ENCODE measurements around the gene STX19.

Gene STX19

GRCh38 chr3:93973131-93974126 lies 55.0 kb downstream of the STX19 start, which contains the start of gene PROS1 (continued):
- TF ChIP-seq ZNF629 (tag by site-specific recombination; IDR thresholded peaks at IDR 0.05) = no peak; the same call in 1 of the 2 replicates
- TF ChIP-seq ZNF23 (tag by site-specific recombination; IDR thresholded peaks at IDR 0.05; ENCODE audit: borderline replicate concordance) = no peak
- no peak for TF ChIP-seq ZXDB (tag by site-specific recombination; IDR thresholded peaks at IDR 0.05)
- no peak for TF ChIP-seq ZNF416 (tag by site-specific recombination; IDR thresholded peaks at IDR 0.05)
- no peak for TF ChIP-seq ZNF426 (tag by site-specific recombination; IDR thresholded peaks at IDR 0.05)
- no peak for TF ChIP-seq ZNF146 (tag by site-specific recombination; IDR thresholded peaks at IDR 0.05)
- TF ChIP-seq MEIS1 (CRISPR knock-in tag; IDR thresholded peaks at IDR 0.05; ENCODE audit: borderline replicate concordance) = no peak
- no peak for TF ChIP-seq ZNF202 (tag by site-specific recombination; IDR thresholded peaks at IDR 0.05; ENCODE audit: borderline replicate concordance)
- TF ChIP-seq ZNF350 (tag by site-specific recombination; IDR thresholded peaks at IDR 0.05) = no peak
- TF ChIP-seq BCL6B (tag by site-specific recombination; IDR thresholded peaks at IDR 0.05) = no peak
- no peak for TF ChIP-seq ZNF837 (tag by site-specific recombination; IDR thresholded peaks at IDR 0.05)
- no peak for TF ChIP-seq RBAK (tag by site-specific recombination; IDR thresholded peaks at IDR 0.05)
- no peak for TF ChIP-seq ZNF292 (tag by site-specific recombination; IDR thresholded peaks at IDR 0.05; ENCODE audit: borderline replicate concordance, low read depth)
- TF ChIP-seq OVOL3 (tag by site-specific recombination; IDR thresholded peaks at IDR 0.05) = no peak
- TF ChIP-seq SP3 (tag by site-specific recombination; IDR thresholded peaks at IDR 0.05) = no peak
- TF ChIP-seq ZNF138 (tag by site-specific recombination; IDR thresholded peaks at IDR 0.05; ENCODE audit: borderline replicate concordance) = no peak
- no peak for TF ChIP-seq ZNF677 (tag by site-specific recombination; IDR thresholded peaks at IDR 0.05)
- peak; percentile 82 for TF ChIP-seq IKZF3 (tag by site-specific recombination; IDR thresholded peaks at IDR 0.05)
- TF ChIP-seq FEZF1 (tag by site-specific recombination; IDR thresholded peaks at IDR 0.05) = no peak
- TF ChIP-seq ZFHX2 (tag by site-specific recombination; conservative IDR thresholded peaks at IDR 0.05) = peak; percentile 36; the same call in 1 of the 2 replicates
- TF ChIP-seq ZNF510 (tag by site-specific recombination; IDR thresholded peaks at IDR 0.05; ENCODE audit: insufficient replicate concordance) = no peak
- TF ChIP-seq TCF7L2 (IDR thresholded peaks at IDR 0.05; ENCODE audit: borderline replicate concordance, low read depth, low read length) = no peak
- no peak for TF ChIP-seq MYNN (tag by site-specific recombination; IDR thresholded peaks at IDR 0.05; ENCODE audit: borderline replicate concordance)
- TF ChIP-seq ZNF621 (tag by site-specific recombination; IDR thresholded peaks at IDR 0.05) = no peak
- no peak for TF ChIP-seq ZNF2 (tag by site-specific recombination; IDR thresholded peaks at IDR 0.05)
- no peak for TF ChIP-seq ZNF221 (tag by site-specific recombination; IDR thresholded peaks at IDR 0.05; ENCODE audit: borderline replicate concordance)
- no peak for TF ChIP-seq ZNF140 (tag by site-specific recombination; IDR thresholded peaks at IDR 0.05)
- TF ChIP-seq ZIC2 (tag by site-specific recombination; IDR thresholded peaks at IDR 0.05) = peak; percentile 33; the same call in 1 of the 2 replicates
- TF ChIP-seq ZSCAN5A (tag by site-specific recombination; IDR thresholded peaks at IDR 0.05) = no peak
- TF ChIP-seq ZNF26 (tag by site-specific recombination; IDR thresholded peaks at IDR 0.05) = no peak
- no peak for TF ChIP-seq ZNF610 (tag by site-specific recombination; IDR thresholded peaks at IDR 0.05; ENCODE audit: borderline replicate concordance)
- TF ChIP-seq ZNF513 (tag by site-specific recombination; IDR thresholded peaks at IDR 0.05) = no peak
- TF ChIP-seq ATF2 (tag by site-specific recombination; IDR thresholded peaks at IDR 0.05; ENCODE audit: low read depth) = no peak
- no peak for TF ChIP-seq ZBTB17 (tag by site-specific recombination; IDR thresholded peaks at IDR 0.05)
